MG63 (cell line): ENCODE measurements around the gene ZYG11B. TPM values are rescaled to one million over a fixed set of nuclear protein-coding genes. Genes with fewer than 3 reads are reported as not detected.
A peak's percentile ranks its signal among the peaks of the same experiment; 100 is the strongest.
"Not testable (repeated sequence)": the region's sequence is repeated elsewhere in the genome, so short reads cannot be mapped to it uniquely, and the experiment has no call there.

Experiments used
- DNase-seq: peaks from one replicate; pipeline ENCODE4 v3.0.0-alpha.2; 2020
- H3K27me3 ChIP-seq: fragments of 250-450 bp; sonication (Bioruptor Pico); 2 replicates; pipeline ENCODE4 v1.5.1; 2020; ENCODE audit warnings: mild to moderate bottlenecking, moderate library complexity
- H3K36me3 ChIP-seq: fragments of 250-450 bp; sonication (Bioruptor Pico); 2 replicates; pipeline ENCODE4 v1.5.1; 2020; ENCODE audit warnings: mild to moderate bottlenecking, moderate library complexity
- H3K4me3 ChIP-seq: fragments of 250-450 bp; sonication (Bioruptor Pico); 2 replicates; pipeline ENCODE4 v1.5.1; 2020; ENCODE audit warnings: mild to moderate bottlenecking, moderate library complexity
- H3K9me3 ChIP-seq: fragments of 250-450 bp; sonication (Bioruptor Pico); 2 replicates; pipeline ENCODE4 v1.5.1; 2020; ENCODE audit warnings: mild to moderate bottlenecking, moderate library complexity
- total RNA-seq: library from RNA; depleted of rRNA; stranded (reverse); fragments of >200 nt; shearing (Covaris generic); gene quantifications from 2 replicates; pipeline ENCODE4 v1.2.3, GENCODE V29; 2014; ENCODE audit warnings: low replicate concordance

The ZYG11B gene
- total RNA-seq, 1 experiment from 2014 or later = 9.9 TPM

DNA sequence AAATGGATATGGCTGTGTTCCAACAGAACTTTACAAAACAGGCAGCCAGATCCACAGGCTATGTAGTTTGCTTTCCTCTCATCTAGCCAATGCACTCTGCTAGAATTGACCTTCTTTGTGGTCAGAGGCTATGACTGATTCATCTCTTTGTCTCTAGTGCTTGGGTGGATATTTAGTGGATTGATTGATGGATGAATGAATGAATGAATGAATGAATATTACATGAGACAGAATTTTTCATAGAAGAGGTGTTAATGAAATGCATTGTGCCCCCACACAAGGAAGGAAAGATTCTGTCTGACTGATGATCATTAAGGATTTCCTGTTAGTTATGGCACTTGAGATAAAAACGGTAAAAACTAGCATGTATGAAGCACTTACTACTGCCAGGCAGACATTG, 65.8 kb downstream of the ZYG11B start:
- H3K4me3 ChIP-seq = no peak overlapping the region
- H3K9me3 ChIP-seq = no peaks in the 10 kb centered on the region
- peaks cover 7% of the 10 kb centered on the region for H3K36me3 ChIP-seq
- no peaks in the 10 kb centered on the region for H3K27me3 ChIP-seq
- no peak for DNase-seq

DNA sequence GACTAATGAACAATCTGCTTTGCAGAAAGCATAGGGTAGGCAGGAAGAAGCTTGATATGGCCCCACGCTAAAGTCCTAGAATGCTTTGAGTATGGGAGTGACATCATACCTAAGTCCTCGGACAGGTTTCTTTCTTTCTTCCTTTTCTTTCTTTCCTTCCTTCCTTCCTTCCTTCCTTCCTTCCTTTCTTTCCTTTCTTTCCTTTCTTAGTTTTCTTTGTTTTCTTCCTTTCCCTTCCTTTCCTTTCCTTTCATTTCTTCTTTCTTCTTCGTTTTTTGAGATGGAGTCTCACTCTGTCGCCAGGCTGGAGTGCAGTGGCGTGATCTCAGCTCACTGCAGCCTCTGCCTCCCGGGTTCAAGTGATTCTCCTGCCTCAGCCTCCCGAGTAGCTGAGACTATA, 67.5 kb downstream of the ZYG11B start:
- H3K36me3 ChIP-seq, H3K9me3 ChIP-seq, H3K27me3 ChIP-seq, H3K4me3 ChIP-seq, DNase-seq: not testable (repeated sequence)

DNA sequence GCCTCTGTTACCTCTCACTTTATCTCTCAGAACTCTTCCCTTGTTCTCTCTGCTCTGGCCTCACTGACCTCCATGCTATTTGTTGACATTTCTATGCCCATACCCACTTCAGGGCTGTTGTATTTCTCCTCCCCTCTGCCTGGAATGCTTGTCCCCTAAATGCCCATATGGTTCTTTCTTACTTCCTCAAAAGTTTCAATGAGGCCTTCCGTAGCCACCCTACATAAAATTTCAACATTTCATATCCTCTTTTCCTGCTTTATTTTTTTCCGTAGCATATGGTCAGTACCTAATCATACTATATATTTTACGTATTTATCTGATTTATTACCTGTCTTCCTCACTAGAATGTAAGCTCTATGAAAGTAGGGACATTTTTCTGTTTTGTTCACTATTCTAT, 69.2 kb downstream of the ZYG11B start:
- Histone ChIP-seq H3K4me3 (no peak overlapping the region), H3K36me3 (peaks cover 7% of the 10 kb centered on the region), H3K9me3 (no peaks in the 10 kb centered on the region), H3K27me3 (no peaks in the 10 kb centered on the region)
- no peak for DNase-seq

DNA sequence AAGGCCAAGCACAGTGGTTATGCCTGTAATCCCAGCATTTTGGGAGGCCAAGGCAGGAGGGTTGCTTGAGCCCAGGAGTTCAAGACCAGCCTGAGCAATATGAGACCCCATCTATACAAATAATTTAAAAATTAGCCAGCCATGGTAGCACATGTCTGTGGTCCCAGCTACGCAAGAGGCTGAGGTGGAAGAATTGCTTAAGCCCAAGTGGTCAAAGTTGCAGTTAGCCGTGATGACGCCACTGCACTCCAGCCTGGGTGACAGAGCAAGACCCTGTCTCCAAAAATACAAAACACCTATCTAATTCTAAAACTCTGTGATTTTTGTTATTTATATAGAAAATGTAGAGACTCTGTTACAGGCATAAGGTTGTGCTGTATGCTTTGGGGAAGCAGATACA, 72.1 kb downstream of the ZYG11B start:
- DNase-seq = no peak
- peaks cover 15% of the 10 kb centered on the region for H3K36me3 ChIP-seq
- H3K27me3 ChIP-seq = no peaks in the 10 kb centered on the region
- no peak overlapping the region for H3K4me3 ChIP-seq
- no peaks in the 10 kb centered on the region for H3K9me3 ChIP-seq

DNA sequence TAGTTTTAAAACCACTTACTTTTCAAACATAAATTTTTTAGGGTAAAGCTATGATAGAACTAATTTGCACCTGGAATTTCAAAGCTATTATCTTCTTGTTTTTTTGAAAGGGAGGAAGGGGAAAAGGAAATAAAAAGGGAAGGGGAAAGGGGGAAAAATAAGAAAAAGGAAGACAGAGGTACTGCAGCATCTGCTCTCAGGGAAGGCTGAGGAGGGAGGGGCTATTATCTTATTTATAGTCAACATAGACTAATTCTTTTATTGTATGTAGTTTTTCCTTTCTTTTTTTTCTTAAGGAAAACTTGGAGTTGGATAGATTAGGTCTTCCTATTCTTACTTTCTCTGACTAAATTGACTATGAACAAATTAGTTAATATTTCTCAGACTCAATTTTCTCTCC, 74.8 kb downstream of the ZYG11B start:
- DNase-seq = no peak
- Histone ChIP-seq H3K4me3 (no peak overlapping the region), H3K9me3 (no peaks in the 10 kb centered on the region), H3K36me3 (peaks cover 13% of the 10 kb centered on the region), H3K27me3 (no peaks in the 10 kb centered on the region)

DNA sequence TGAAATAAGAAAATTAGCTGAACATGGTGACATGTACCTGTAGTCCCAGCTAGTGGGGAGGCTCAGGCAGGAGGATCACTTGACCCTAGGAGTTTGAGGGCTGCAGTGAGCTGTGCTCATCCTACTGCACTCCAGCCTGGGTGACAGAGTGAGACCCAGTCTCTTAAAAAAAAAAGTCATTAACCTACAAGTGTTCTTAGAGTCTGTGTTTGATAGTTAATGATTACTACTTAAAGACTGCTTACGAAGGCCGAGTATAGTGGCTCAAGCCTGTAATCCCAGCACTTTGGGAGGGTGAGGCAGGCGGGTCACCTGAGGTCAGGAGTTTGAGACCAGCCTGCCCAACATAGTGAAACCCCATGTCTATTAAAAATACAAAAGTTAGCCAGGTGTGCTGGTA, 77.8 kb downstream of the ZYG11B start:
- H3K36me3 ChIP-seq, DNase-seq, H3K4me3 ChIP-seq: not testable (repeated sequence)

DNA sequence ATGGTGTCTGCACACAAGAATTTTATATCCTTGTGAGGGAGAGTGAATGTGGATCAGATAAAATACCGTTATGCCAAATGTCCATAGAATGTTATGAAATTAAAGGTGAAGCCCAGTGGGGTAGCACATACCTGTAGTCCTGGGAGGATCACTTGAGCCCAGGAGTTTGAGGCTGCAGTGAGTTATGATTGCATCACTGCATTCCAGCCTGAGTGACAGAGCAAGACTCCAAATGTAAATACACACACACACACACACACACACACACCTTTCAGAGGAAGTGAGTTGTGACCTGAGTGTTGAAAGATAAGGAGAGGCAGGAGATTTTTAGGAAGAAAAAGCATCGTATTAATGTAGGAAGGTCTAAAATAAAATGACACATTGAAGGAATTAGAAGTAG, 88.2 kb downstream of the ZYG11B start:
- Histone ChIP-seq H3K4me3 (no peak overlapping the region), H3K9me3 (no peaks in the 10 kb centered on the region), H3K27me3 (no peaks in the 10 kb centered on the region), H3K36me3 (peaks cover 19% of the 10 kb centered on the region)
- no peak for DNase-seq

More for the DNA sequence above, 77.8 kb downstream of the ZYG11B start:
- not testable (repeated sequence) for H3K27me3 ChIP-seq, H3K9me3 ChIP-seq

DNA sequence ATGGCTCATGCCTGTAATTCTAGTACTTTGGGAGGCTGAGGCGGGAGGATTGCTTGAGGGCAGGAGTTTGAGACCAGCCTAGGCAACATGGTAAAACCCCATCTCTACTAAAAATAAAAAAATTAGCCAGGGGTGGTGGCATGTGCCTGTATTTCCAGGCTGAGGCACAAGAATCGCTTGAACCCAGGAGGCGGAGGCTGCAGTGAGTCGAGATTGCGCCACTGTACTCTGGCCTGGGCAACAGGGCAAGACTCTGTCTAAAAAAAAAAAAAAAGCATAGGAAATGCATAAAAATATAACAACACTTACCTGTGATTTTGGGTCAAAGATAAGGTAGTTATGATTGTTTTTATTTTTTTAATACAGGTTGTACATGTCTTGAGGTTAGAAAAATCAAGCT, 94.6 kb downstream of the ZYG11B start:
- H3K36me3 ChIP-seq, DNase-seq, H3K27me3 ChIP-seq, H3K9me3 ChIP-seq, H3K4me3 ChIP-seq: not testable (repeated sequence)

DNA sequence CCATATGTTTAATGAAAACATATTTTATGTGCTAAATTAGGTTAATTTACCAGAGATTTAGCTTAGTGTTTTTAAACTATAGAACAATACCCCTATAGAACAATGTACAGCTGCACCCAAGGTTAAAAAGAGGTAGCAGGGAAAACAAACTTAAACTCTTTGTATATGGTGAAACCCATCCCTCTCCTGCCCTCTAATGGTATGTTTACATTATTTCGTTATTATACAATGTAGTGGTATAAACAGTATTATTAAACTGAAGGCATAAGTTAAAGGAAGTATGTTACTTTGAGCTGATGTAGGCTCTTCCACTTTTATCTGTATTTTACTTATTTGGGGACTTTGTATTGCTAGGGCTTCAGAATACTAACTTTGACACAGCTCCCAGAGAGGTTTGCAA, 99.6 kb downstream of the ZYG11B start:
- H3K27me3 ChIP-seq = no peaks in the 10 kb centered on the region
- DNase-seq = no peak
- no peak overlapping the region for H3K4me3 ChIP-seq
- no peaks in the 10 kb centered on the region; the same call in 1 of the 2 replicates for H3K36me3 ChIP-seq
- H3K9me3 ChIP-seq = no peaks in the 10 kb centered on the region

DNA sequence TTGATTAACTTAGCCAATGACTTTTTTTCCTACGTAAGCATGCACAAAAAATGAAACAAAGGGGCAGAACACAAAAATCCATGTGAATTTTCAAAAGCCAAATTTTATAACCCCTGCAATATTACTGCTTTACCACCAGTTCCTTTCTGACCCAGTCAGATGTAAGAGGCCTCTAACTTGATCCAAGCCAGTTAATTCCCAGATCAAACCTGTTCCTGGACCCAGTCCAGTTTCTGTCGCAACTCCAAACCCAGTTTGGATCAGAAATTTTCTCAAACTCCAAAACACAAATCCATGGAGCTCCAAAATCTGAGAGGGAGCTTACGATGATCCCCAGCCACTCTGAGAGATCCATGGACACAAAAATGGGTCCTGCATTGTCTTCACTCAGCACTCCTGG, 108.5 kb downstream of the ZYG11B start:
- Histone ChIP-seq H3K36me3 (no peaks in the 10 kb centered on the region), H3K27me3 (no peaks in the 10 kb centered on the region), H3K9me3 (no peaks in the 10 kb centered on the region), H3K4me3 (no peak overlapping the region)
- no peak for DNase-seq

DNA sequence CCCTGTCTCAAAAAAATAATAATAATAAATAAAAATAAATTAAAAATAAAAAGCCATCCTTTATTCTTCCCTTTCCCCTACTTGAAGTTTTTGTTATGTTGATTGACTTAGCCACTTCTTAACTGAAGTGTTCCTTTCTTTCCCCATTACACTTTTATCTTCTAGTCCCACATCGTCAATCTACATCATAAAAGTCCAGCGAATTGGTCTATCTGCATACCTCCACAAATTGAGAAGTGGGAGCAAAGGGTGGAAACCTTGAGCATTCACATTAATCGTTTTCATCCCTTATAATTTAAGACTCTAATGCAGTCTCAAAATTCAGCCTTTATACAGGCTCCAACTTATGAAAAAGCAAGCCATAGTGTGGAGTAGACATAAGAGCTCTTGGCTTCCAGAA, 109.8 kb downstream of the ZYG11B start:
- Histone ChIP-seq H3K4me3 (no peak overlapping the region), H3K9me3 (no peaks in the 10 kb centered on the region), H3K27me3 (no peaks in the 10 kb centered on the region), H3K36me3 (no peaks in the 10 kb centered on the region)
- no peak for DNase-seq

DNA sequence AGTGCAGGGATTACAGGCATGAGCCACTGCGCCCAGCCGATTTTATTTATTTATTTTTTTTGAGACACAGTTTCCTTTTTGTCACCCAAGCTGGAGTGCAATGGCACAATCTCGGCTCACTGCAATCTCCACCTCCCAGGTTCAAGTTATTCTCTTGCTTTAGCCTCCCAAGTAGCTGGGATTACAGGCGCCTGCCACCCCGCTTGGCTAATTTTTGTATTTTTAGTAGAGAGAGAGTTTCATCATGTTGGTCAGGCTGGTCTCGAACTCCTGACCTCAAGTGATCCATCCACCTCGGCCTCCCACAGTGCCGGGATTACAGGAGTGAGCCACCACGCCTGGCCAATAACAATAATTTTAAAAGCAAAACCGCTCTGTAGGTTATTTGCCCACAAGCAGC, 112.9 kb downstream of the ZYG11B start:
- not testable (repeated sequence) for DNase-seq, H3K27me3 ChIP-seq, H3K9me3 ChIP-seq, H3K4me3 ChIP-seq, H3K36me3 ChIP-seq

DNA sequence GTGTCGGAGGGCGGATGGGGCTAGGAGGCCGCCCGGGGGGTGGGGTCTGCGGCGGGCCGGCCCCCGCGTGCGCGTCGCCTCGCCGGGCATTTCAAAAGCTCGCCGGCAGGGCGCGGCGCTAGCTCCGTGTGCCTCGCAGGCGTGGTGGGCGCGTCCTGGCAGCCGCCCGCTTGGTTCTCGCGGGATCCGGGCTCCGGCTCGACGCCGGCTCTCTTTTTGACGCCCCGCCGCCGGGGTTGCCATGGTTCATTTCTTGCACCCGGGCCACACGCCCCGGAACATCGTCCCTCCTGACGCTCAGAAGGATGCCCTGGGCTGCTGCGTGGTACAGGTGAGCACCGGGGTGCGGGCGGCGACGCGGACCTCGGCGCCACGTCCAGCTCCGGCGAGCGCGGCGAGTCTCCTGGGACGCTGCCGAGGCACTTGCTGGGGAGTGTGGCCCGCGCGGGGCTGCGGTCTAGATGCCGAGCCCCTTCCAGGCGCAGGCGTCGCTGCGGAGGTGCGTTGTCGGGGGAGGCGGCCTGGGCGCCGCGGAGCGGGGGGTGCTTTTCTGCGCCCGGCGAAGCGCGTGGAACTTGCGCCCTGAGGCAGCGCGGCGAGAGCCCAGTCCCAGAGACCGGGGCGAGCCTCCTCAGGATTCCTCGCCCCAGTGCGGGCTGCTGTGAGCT, 116.5 kb downstream of the ZYG11B start, which contains the start of gene ZYG11A:
ZYG11A (plus strand) TSS at position 118 of the 668 bp plus-strand sequence; CDS start at position 242, 124 bp downstream.
- Histone ChIP-seq H3K27me3 (no peaks in the 10 kb centered on the region), H3K9me3 (no peaks in the 10 kb centered on the region), H3K36me3 (peaks cover 2% of the 10 kb centered on the region; the same call in 1 of the 2 replicates), H3K4me3 (peak within 1 kb of the TSS; percentile 94)
- peak; percentile 95 for DNase-seq

DNA sequence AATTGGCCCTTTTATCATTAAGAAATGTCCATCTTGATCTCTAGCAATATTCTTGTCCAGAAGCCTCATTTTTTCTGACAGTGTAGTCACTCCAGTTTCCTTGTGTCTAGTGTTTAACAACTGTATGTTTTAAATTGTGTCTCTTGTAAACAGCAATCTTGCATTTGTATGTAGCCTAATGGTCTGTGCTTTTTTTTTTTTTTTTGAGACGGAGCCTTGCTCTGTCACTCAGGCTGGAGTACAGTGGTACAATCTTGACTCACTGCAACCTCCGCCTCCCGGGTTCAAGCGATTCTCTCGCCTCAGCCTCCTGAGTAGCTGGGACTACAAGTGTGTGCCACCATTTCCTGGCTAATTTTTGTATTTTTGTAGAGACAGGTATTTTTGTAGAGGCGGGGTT, 118.9 kb downstream of the ZYG11B start:
- H3K4me3 ChIP-seq = peak overlapping the region; percentile 94
- not testable (repeated sequence) for H3K27me3 ChIP-seq, DNase-seq, H3K36me3 ChIP-seq, H3K9me3 ChIP-seq

DNA sequence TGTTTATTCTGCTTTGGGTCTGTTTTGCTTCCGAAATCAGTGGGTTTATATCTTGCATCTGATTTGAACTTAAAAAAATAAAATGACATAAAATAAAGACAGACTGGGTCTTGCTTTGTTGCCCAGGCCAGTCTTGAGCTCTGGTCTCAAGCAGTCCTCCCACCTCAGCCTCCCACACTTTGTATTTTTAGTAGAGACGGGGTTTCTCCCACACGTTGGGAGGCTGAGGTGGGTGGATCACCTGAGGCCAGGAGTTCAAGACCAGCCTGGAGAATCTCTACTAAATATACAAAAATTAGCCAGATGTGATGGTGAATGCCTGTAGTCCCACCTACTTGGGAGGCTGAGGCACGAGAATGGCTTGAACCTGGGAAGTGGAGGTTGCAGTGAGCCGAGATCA, 122.2 kb downstream of the ZYG11B start:
- Histone ChIP-seq H3K9me3 (no peaks in the 10 kb centered on the region), H3K27me3 (no peaks in the 10 kb centered on the region), H3K4me3 (no peak overlapping the region), H3K36me3 (peaks cover 2% of the 10 kb centered on the region; the same call in 1 of the 2 replicates)
- DNase-seq = no peak

DNA sequence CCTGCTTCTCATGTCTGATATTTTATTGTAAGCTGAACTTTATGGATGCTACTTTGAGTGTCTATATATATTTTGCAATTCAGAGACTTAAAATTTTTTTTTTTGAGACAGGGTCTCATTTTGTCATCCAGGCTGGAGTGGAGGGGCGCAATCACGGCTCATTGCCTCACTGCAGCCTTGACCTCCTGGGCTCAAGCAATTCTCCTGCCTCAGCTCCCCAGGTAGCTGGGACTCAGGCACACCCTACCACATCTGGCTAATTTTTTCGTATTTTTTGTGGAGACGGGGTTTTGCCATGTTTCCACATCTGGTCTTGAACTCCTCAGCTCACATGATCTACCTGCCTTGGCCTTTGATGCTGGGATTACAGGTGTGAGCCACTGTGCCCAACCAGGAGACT, 124.7 kb downstream of the ZYG11B start:
- Histone ChIP-seq H3K4me3 (no peak overlapping the region), H3K9me3 (no peaks in the 10 kb centered on the region), H3K27me3 (no peaks in the 10 kb centered on the region), H3K36me3 (peaks cover 16% of the 10 kb centered on the region)
- DNase-seq = no peak

DNA sequence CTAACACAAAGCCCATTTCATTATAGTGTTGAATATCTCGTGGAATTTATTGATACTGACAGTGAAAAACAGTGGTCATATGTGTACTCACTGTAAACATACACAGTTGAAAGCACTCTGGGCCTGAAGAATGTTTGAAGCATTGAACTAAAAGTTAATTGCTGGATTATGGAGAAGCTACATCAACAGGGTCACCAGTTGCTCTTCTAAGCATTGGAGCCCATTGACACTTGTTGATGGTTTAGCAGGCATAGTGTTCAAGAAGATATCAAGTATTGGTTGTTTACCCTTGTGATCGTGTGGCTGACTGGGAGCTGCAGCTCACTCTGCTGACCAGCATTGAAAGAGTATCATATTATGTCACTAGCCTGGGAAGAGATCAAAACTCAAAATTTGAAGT, 126.6 kb downstream of the ZYG11B start:
- H3K9me3 ChIP-seq = no peaks in the 10 kb centered on the region
- H3K36me3 ChIP-seq = peaks cover 27% of the 10 kb centered on the region
- no peak for DNase-seq
- H3K4me3 ChIP-seq = no peak overlapping the region
- H3K27me3 ChIP-seq = no peaks in the 10 kb centered on the region

DNA sequence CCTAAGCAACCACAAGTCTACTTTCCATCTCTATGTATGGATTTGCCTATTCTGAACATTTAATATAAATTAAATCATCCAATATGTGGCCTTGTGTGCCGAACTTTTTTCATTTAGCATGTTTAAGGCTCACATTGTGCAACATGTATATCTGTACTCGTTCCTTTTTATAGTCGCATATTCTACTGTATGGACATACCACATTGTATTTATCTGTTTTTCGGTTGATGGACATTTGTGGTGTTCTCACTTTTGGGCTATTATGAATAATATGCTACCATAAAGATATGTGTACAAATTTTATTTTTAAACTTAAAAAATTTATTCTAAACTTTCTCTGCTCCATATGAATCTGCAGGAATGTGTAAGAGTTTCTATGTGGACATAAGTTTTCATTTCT, 129.3 kb downstream of the ZYG11B start:
- no peaks in the 10 kb centered on the region for H3K27me3 ChIP-seq
- no peaks in the 10 kb centered on the region for H3K9me3 ChIP-seq
- no peak for DNase-seq
- peaks cover 34% of the 10 kb centered on the region for H3K36me3 ChIP-seq
- H3K4me3 ChIP-seq = no peak overlapping the region

DNA sequence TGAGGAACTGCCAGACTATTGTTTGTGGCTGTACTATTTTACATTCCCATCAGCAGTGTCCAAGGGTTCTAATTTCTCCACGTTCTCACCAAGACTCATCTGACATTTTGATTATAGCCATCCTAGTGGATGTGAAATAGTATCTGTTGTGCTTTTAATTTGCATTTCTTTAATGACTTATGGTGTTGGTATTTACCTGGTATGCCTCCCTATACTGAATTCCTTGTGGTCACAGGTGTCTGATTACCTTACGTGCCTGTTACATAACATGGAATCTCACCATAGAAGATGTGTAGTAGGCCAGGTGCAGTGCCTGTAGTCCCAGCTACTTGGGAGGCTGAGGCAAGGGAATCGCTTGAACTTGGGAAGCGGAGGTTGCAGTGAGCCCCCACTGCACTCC, 129.8 kb downstream of the ZYG11B start:
- DNase-seq = no peak
- Histone ChIP-seq H3K27me3 (no peaks in the 10 kb centered on the region), H3K4me3 (no peak overlapping the region), H3K36me3 (peaks cover 35% of the 10 kb centered on the region), H3K9me3 (no peaks in the 10 kb centered on the region)
